GM19328 (cell line): ENCODE data around the gene RIOX2.

ENCODE experiments used
- ATAC-seq: cut with Tn5 transposase; IDR thresholded peaks from one replicate; pipeline ENCODE4 v1.9.1; 2021; ENCODE audit warnings: mild to moderate bottlenecking, moderate library complexity; ENCODE audit not compliant: unreplicated experiment

Gene RIOX2

GRCh38 chr3:97956051-97956450, 16.2 kb downstream of the RIOX2 start:
- no peak for ATAC-seq

DNA sequence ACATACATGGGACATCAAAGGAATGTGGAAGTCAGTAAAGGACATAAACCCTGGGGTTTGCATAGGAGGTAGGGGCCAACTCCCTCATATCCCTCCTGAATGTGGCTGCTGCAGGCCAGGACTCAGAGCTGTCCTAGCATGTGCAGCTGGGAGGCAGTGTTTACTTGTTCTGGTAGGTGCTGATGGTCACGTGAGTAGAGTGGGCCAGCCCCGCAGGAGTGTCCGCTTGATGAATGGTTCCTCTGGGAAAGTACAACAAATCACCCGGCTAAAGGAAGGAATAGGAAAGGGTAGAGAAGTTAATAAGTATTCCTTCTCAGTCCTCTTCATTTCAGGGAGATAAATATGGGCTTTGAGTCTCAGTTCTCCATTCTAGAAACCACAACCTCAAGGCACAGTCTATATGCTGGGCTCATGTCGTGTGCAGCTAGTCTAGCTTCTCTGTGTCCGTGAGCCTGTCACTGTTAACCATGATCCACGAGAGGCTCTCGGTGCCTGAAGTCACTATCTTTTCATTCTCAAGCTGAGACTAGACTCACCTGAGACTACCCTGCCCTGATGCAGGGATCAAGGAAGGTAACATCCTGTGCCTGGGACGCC, 17.9 kb downstream of the RIOX2 start:
- no peak for ATAC-seq

DNA sequence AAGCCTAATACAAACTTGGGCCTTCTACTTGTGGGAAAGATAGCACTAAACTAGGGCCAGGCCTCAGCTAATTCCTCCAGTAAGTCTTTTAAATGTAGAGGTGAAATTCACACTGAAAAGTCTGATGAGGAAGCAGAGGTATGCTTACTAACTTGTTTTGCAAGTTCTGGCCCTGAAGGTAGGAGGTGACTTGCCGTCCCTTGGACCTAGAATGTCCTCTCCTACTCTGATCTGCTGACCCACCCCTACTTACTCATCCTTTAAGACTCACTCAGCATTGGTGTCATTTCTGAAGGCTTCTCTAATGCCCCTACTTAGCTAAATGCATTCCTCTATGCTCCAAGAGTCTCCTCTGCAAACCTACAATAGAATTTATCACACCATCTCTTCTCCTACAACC, 19.4 kb downstream of the RIOX2 start:
- no peak for ATAC-seq

GRCh38 chr3:97952280-97952679, 20.0 kb downstream of the RIOX2 start:
- no peak for ATAC-seq

- ATAC-seq, result no peak
Measured at GRCh38 chr3:97950360-97950759, 21.9 kb downstream of the RIOX2 start.

DNA sequence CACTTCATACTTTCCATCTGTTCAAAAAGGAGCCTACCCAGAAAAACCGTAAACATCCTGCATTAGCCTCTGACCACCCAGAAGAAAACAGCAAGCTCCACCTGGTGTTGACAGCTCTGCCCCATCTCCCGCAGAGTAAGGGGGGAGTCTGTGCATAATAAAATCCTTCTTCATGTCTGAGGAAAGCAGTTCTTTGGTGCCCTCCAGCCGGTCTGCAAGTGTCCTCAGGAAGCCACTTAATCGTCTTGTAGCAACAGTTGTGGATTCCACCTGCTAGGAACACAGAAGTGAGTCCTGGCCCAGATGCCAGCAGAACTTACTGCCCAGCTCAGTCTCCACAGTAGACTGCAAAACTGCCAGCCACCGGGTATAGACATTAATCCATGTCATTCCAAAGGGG, 22.5 kb downstream of the RIOX2 start:
- no peak for ATAC-seq

- no peak for ATAC-seq
Measured at GRCh38 chr3:97949110-97949485, 23.1 kb downstream of the RIOX2 start.

- ATAC-seq, result no peak
Measured at GRCh38 chr3:97948351-97949109, 23.7 kb downstream of the RIOX2 start.

DNA sequence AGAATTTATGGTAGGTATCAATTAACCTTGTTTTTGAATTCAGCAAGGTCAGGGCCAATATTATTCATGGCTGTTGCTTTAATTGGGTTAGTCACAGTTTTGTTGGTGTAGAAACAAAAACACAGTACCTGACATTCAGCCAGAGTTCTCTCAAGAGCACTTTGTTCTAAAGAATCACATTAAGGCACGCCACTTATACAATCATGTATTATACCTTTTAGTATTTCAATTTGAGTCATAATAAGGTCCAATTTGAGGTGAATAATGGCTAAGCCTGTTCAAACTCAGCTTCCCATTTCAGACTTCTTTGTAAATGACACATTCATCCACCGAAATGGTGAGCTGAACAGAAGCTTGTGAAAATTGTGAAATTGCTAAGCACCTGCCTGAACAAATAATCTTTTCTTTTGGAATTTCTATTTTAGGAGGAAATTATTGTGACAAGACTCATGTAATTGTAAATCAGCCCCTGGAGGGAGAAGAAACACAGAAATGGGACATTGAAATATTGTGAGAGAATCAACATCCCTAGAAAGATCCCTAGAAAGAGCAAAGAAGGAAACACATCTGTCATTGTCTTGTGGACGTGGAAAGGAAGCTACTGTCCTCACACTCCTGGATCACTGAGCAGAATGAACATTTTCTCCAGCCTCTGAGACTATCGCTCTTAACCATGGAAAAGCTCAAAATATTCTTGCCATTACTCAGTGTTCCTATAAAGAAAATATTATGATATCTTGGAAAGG, 29.3 kb downstream of the RIOX2 start:
- no peak for ATAC-seq

GRCh38 chr3:97940034-97940433, 32.2 kb downstream of the RIOX2 start:
- ATAC-seq, result no peak

DNA sequence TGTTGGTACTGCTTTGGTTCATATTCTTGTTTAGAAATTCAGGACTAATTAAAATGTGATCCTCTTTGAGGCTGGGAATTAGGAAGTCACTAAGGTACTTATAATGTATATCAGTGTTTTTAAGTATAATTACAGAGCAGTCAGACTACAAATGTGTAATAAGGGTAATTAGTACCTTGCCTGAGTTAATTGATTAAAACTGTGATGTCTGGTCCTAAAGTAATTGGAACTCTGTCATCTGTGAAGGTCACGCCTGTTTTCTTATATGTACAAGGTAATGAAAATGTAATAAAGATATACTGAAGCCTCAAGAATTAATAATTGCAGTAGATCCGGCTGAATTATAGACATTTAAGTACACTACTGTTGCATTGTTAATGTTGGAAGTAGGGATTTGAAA, 32.8 kb downstream of the RIOX2 start:
- no peak for ATAC-seq

- ATAC-seq, result no peak
Measured at GRCh38 chr3:97938444-97938843, 33.8 kb downstream of the RIOX2 start.

DNA sequence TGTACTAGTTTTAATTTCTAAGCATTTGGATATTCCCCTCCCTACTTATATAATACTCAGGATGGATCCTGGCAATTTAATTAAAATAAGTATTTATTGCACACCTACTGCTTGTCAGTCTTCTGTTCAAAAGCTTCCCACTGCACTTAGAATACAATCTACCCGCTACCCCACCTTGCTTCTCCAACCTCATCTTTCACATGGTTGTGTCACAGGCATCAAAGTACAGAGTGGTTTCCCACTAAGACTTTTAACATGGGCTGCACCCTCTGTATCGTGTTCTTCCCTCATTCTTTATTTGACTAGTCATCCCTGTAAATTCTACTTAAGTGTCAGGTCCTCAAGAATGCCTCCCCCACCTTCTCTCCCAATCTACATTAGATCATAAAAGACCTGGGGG, 35.0 kb downstream of the RIOX2 start:
- ATAC-seq, result no peak

DNA sequence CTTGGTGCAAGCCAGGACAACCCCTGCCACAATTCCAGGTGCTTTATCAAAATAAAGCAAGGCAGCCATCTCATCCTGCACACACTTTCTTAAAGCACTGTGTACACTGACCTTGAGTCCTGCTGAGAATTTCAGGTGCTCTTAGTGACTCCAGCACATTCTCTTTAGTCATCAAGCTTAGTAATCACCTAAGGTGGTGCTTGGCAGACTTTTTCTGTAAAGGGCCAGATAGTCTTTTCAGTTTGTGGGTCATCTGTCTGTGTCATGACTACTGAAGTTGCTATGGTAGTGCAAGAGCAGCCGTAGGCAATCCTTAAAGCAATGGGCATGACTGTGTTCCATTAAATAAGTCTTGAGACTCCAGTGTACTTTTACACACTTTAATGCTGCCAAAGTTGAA, 36.4 kb downstream of the RIOX2 start:
- ATAC-seq, result no peak

GRCh38 chr3:97934980-97935695, 37.1 kb downstream of the RIOX2 start:
- ATAC-seq, result no peak

GRCh38 chr3:97932387-97932801, 39.8 kb downstream of the RIOX2 start:
- ATAC-seq, result no peak

DNA sequence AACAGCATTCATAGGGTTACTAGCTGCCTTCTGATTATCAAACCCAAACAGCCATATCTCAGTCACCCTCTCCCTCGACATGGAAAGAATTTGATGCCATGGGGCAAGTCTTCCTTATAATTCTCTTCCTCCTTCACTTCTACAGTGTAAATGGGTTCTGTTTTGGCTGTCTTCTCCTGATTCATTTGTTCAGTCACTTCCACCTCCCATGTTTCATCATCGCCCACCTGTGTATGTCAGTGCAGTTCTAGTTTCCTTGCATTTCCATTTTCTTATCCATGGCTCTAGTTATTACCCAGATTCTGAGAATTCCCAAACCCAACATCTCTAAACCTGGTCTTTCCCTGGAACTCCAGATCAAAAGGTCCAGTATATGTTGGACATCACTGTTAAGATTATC, 41.0 kb downstream of the RIOX2 start:
- ATAC-seq, result no peak

DNA sequence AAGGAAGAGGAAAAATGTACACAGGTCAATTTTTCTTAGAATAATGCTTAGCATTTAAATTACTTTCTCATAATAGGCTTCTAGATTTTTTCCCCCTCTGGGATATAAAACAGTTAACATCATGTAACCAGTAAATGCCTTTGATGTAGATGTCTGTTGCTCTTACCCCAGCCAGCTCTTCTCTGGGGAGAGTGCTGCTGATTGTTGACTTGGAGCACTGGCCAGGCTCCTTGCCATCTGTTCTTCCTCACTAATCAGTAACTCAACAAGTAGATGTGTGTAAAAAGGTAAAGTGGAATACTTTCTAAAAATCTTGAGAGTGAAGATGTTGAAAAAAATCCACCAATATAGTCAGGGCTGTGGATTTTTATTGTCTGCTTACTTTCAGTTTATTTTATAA, 42.2 kb downstream of the RIOX2 start:
- ATAC-seq, result no peak

DNA sequence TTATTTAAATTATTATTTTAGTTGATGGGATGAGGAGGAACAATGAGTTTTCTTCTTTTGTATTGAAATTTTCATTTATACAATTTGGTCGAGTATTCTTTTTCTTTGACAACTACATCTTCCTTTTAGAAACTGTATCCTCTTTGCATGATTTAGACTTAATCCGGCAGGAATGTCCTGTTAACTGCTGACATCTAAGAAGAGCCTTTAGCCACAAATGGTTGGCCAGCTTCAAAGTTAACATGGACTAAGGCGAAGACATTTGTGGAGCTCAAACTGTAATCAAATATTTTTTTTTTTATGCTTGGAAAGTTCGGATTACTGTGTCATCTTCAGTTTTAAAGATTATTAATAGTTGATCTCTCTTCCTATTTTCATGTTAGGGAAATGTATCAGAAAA, 43.2 kb downstream of the RIOX2 start:
- no peak for ATAC-seq

DNA sequence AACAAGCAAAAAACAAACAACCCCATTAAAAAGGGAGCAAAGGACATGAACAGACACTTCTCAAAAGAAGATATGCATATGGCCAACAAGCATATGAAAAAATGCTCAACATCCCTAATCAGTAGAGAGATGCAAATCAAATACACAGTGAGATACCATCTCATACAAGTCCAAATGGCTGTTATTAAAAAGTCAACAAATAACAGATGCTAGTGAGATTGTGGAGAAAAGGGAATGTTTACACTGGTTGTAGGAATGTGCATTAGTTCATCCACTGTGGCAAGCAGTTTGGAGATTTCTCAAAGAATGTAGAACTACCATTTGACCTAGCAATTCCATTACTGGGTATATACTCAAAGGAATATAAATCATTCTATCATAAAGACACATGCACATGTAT, 44.5 kb downstream of the RIOX2 start:
- ATAC-seq, result no peak

DNA sequence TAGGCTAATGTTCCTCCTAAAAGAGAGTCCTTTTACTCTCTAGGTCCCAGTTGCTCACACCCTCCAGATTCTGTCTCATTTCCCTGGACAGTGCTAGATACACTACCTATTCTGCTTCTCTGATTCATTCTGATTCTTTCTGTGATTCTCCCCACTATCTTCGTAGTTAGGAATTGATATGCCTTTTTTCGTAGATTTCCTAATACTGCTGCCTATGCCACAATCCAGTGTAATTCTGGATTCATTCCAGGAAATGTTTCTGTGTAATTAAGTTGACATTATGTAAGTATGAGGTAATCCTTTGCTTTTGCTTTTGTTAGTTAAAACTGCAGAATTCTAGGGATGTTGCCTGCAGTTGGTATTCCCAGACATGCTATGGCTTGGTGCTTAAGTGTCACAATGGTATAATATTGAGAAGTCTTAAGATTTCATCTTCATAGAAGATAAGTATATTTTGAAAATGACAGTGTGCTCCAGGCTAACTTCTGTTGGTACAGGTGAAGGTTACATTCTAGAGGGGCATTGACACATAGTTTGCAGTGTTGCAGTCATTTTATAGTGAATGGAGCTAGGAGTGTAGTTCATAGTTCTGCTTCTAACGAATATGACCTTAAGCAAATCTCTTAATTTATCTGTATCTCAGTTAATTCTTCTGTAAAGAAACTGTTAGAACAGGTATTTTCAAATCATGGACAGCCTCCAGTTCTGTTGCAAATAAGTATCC, 54.3 kb downstream of the RIOX2 start:
- no peak for ATAC-seq
